Ishikawa (cell line): ENCODE measurements around the gene NPS.

Experiments used
- CEBPB ChIP-seq: IDR thresholded peaks from 2 replicates; pipeline ENCODE4 v1.6.1; 2012
- CREB1 ChIP-seq: IDR thresholded peaks from 2 replicates; pipeline ENCODE4 v1.6.1; 2012; ENCODE audit warnings: low read depth
- EGR1 ChIP-seq: IDR thresholded peaks from 2 replicates; pipeline ENCODE4 v1.6.1; 2012
- EP300 ChIP-seq: IDR thresholded peaks from 2 replicates; pipeline ENCODE4 v1.6.1; 2012; ENCODE audit warnings: borderline replicate concordance
- FOXM1 ChIP-seq: IDR thresholded peaks from 2 replicates; pipeline ENCODE4 v1.6.1; 2012; ENCODE audit warnings: low read depth, borderline replicate concordance
- NFIC ChIP-seq: IDR thresholded peaks from 2 replicates; pipeline ENCODE4 v1.6.1; 2012
- RAD21 ChIP-seq: IDR thresholded peaks from 2 replicates; pipeline ENCODE4 v1.6.1; 2012; ENCODE audit warnings: low read depth
- TAF1 ChIP-seq: IDR thresholded peaks from 2 replicates; pipeline ENCODE4 v1.6.1; 2012; ENCODE audit warnings: low read depth, mild to moderate bottlenecking
- TCF12 ChIP-seq: IDR thresholded peaks from 2 replicates; pipeline ENCODE4 v1.6.1; 2012; ENCODE audit warnings: low read depth
- TEAD4 ChIP-seq: IDR thresholded peaks from 2 replicates; pipeline ENCODE4 v1.6.1; 2012
- YY1 ChIP-seq: IDR thresholded peaks from 2 replicates; pipeline ENCODE4 v1.6.1; 2012; ENCODE audit warnings: low read depth
- ZBTB7A ChIP-seq: IDR thresholded peaks from 2 replicates; pipeline ENCODE4 v1.6.1; 2012; ENCODE audit warnings: low read depth
- TF ChIP-seq, protein P1 (sequence below): IDR thresholded peaks from 2 replicates; pipeline ENCODE4 v1.6.1; 2012; ENCODE audit warnings: low read depth, mild to moderate bottlenecking
- TF ChIP-seq, protein P2 (sequence below): IDR thresholded peaks from 2 replicates; pipeline ENCODE4 v1.6.1; 2012
- TF ChIP-seq, protein P3 (sequence below): IDR thresholded peaks from 2 replicates; pipeline ENCODE4 v1.6.1; 2012

NPS gene

DNA sequence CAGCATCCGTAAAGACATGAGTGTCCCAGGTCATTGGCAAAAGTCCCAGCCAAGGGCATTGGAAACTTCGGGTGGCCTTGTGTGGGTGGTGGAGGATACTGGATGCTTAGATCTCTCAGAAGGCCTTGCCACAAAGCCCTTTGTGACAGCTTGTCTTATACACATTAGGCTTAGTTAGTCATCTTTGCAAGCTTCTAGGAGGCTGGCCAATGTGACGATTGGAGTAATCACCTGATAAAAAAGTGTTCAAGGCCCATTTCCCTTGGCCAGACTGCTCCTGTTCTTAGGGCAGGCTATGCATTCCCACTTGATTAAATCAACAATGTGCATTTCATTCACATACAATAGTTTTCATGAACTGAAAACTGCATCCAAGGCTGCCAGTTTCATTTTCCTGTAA, 26.9 kb downstream of the NPS start:
- TF ChIP-seq RAD21 = no peak
- no peak for TF ChIP-seq EGR1
- no peak for TF ChIP-seq NFIC
- no peak for TF ChIP-seq ZBTB7A
- TF ChIP-seq CEBPB = no peak
- TF ChIP-seq, protein P1, sequence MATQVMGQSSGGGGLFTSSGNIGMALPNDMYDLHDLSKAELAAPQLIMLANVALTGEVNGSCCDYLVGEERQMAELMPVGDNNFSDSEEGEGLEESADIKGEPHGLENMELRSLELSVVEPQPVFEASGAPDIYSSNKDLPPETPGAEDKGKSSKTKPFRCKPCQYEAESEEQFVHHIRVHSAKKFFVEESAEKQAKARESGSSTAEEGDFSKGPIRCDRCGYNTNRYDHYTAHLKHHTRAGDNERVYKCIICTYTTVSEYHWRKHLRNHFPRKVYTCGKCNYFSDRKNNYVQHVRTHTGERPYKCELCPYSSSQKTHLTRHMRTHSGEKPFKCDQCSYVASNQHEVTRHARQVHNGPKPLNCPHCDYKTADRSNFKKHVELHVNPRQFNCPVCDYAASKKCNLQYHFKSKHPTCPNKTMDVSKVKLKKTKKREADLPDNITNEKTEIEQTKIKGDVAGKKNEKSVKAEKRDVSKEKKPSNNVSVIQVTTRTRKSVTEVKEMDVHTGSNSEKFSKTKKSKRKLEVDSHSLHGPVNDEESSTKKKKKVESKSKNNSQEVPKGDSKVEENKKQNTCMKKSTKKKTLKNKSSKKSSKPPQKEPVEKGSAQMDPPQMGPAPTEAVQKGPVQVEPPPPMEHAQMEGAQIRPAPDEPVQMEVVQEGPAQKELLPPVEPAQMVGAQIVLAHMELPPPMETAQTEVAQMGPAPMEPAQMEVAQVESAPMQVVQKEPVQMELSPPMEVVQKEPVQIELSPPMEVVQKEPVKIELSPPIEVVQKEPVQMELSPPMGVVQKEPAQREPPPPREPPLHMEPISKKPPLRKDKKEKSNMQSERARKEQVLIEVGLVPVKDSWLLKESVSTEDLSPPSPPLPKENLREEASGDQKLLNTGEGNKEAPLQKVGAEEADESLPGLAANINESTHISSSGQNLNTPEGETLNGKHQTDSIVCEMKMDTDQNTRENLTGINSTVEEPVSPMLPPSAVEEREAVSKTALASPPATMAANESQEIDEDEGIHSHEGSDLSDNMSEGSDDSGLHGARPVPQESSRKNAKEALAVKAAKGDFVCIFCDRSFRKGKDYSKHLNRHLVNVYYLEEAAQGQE = no peak
- TF ChIP-seq CREB1 = no peak
- TF ChIP-seq YY1 = no peak
- no peak for TF ChIP-seq TCF12
- no peak for TF ChIP-seq EP300
- TF ChIP-seq TEAD4 = no peak
- no peak for TF ChIP-seq TAF1
- TF ChIP-seq, protein P2, sequence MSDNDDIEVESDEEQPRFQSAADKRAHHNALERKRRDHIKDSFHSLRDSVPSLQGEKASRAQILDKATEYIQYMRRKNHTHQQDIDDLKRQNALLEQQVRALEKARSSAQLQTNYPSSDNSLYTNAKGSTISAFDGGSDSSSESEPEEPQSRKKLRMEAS = no peak
- TF ChIP-seq, protein P3, sequence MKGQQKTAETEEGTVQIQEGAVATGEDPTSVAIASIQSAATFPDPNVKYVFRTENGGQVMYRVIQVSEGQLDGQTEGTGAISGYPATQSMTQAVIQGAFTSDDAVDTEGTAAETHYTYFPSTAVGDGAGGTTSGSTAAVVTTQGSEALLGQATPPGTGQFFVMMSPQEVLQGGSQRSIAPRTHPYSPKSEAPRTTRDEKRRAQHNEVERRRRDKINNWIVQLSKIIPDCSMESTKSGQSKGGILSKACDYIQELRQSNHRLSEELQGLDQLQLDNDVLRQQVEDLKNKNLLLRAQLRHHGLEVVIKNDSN = no peak
- TF ChIP-seq FOXM1 = no peak

DNA sequence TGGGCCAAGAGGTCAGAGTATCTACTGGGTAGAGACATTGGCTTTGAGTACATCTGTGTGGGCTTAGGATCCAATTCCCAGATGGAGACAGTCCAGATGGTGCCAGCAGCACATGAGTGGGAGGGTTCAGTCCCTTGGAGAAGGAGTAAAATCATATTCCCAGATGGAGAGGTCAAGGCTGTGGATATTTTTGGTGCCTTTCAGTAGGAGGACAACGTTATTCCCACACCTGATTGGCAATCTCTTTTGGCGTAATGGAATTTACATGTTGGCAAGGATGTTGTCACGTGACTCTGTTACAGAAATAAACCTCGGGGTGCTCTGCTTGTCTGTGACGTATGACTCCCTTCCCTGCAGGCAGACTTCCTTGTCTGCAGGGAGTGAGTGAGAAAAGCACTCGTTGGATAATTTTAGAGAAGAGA, 27.6 kb downstream of the NPS start:
- TF ChIP-seq, protein P3 = peak; percentile 52
- TF ChIP-seq, protein P2 = no peak

DNA sequence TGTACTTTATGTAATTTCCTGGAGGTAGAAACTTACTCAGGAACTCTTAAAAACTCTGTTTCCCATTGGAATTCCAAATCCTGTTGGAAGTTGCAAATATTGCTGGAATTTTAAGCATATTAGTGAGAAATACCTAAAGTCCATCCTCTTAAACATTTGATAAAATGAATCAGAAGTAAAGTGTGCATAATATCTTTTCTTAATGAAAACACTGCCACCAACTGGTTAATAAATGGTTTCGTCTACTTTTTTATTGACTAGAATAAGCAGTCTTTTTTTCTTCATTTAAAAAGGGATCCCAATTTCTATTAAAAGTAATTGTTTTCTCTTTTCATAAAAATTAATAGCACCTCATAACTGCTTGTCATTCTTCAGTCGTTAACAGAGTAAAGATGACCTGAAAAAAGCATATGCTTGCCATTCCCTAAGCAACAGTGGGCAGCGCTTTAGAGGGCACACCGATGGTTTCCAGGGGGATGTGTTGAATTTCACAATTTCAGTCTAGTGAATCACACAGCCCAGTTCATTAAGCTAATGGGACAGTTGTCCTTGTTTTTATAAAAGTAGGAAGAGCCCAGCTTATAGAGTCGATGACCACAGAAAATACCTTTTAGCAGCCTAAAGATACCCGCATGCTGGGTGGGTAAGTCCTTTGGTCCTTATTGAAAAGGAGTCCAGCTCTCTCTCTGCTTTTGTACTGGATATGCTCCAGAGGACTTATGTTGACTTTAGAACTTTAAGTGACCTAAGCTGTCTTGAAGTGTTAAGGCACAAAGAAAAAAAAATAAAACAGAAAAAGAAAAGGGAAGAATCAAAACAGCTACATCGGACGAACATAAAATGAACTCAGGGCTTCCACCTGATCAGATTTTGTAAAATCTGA, 28.5 kb downstream of the NPS start:
- TF ChIP-seq RAD21 (peak; percentile 32), TEAD4 (no peak)

DNA sequence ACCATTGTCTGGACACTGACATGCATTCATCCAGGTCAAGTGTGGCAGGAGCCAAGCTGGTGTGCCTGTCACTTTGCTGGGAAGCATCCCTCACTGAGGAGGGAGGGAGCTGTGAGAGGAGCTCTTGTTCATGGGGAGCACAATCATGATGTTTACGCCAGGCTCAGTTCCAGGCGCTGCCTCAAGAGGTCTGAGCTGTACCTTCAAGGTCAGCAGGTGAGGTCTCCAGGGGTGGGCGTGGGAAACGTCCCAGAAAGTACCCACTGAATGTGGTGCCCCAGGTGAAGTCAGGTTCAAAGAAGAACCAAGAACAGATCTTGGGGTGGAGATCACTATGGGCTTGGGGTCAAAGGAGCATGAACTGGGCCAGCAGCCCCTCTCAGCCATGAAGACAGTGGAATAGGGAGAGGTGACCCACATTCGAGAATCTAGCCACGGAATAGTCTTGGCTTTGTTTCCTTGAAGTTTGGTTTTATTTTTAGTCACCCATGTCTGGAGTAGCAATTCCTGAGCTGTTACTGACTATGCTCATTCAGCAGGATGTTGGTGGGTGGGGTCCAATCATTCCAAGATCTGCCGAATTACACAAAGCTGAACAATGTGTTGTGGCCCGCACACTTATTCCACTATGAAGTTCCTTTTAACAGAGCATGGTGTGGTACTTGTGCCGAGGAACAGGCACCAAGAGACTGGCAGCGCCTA, 29.3 kb downstream of the NPS start:
- no peak for TF ChIP-seq ZBTB7A
- TF ChIP-seq, protein P2 = no peak
- TF ChIP-seq TCF12 = no peak
- TF ChIP-seq EGR1 = no peak
- TF ChIP-seq CREB1 = no peak
- TF ChIP-seq NFIC = no peak
- no peak for TF ChIP-seq CEBPB
- TF ChIP-seq, protein P3 = no peak
- TF ChIP-seq, protein P1 = no peak
- TF ChIP-seq FOXM1 = no peak
- no peak for TF ChIP-seq EP300
- TF ChIP-seq TEAD4 = no peak
- no peak for TF ChIP-seq YY1
- TF ChIP-seq RAD21 = no peak
- no peak for TF ChIP-seq TAF1

DNA sequence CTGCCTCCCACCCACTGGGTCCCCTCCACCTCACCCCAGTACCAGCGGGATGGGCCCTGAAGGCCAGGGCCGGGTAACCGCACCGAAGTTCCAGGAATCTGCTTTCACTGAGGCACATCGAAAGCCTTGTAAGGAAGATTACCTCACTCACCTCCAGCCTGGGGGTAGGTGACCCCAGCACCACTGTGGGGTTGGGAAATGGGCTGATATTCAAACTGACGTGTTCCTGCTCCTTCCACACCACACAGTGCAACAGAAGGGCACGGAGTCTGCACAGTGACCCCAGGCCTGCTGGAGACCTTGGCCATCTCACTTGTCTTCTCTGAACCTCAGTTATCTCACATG, 29.8 kb downstream of the NPS start:
- TF ChIP-seq TAF1 (no peak), YY1 (no peak), EP300 (no peak), CREB1 (no peak), TEAD4 (no peak), ZBTB7A (no peak), NFIC (no peak), FOXM1 (no peak), CEBPB (no peak), EGR1 (no peak)
- TF ChIP-seq, protein P3 = no peak
- TF ChIP-seq, protein P2 = no peak
- TF ChIP-seq, protein P1 = no peak
